OCI-LY1 (cell line): ENCODE measurements around the gene PXDN.

ENCODE experiments used
- EZH2 ChIP-seq: fragments of 200-600 bp; sonication (generic), shearing (Covaris generic); IDR thresholded peaks from 2 replicates; pipeline ENCODE4 v1.8.0; 2017; ENCODE audit warnings: borderline replicate concordance, mixed run types, mild to moderate bottlenecking, antibody characterized with exemption, low read length, moderate library complexity, mixed read lengths
- TF ChIP-seq, protein P1 (sequence below): fragments of 200-600 bp; sonication (generic), shearing (Covaris generic); IDR thresholded peaks from 2 replicates; pipeline ENCODE4 v1.5.1; 2017; ENCODE audit warnings: mild to moderate bottlenecking, antibody characterized with exemption, low read length, moderate library complexity, mixed read lengths

DNA sequence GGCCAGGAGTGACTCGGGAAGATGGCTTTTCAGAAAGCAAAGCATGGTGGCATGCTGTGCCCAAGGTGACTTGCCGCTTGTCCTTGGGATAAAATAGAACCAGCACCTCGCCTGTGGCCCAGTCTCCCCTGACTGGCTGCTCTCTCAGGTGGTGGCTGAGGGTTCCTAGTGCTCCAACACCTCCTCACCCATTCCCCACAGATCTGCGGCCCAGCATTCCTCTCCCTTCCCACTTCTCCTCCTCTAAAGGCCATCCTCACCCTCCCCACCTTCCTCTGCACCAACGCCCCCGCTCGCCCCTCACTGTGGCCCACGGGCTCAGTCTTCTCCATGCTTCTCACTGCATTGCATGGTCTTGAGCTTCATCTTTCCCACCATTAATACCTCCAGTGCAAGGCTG, 132.4 kb downstream of the PXDN start:
- TF ChIP-seq, protein P1, sequence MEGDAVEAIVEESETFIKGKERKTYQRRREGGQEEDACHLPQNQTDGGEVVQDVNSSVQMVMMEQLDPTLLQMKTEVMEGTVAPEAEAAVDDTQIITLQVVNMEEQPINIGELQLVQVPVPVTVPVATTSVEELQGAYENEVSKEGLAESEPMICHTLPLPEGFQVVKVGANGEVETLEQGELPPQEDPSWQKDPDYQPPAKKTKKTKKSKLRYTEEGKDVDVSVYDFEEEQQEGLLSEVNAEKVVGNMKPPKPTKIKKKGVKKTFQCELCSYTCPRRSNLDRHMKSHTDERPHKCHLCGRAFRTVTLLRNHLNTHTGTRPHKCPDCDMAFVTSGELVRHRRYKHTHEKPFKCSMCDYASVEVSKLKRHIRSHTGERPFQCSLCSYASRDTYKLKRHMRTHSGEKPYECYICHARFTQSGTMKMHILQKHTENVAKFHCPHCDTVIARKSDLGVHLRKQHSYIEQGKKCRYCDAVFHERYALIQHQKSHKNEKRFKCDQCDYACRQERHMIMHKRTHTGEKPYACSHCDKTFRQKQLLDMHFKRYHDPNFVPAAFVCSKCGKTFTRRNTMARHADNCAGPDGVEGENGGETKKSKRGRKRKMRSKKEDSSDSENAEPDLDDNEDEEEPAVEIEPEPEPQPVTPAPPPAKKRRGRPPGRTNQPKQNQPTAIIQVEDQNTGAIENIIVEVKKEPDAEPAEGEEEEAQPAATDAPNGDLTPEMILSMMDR = no peak
- TF ChIP-seq EZH2 = no peak
